A673 (cell line): Measurements from ENCODE around the gene MRPL37.

ENCODE experiments used
- CTCF ChIP-seq: fragments of 300-800, 200-600 bp; sonication (generic); conservative IDR thresholded peaks from 2 replicates; pipeline ENCODE4 v1.5.1; 2017; ENCODE audit warnings: low read depth, mild to moderate bottlenecking, antibody characterized with exemption, low read length, moderate library complexity, mixed read lengths
- EZH2 ChIP-seq: fragments of 200-600 bp; sonication (generic); IDR thresholded peaks from 2 replicates; pipeline ENCODE4 v1.6.1; 2017; ENCODE audit warnings: borderline replicate concordance, low read depth, mild to moderate bottlenecking, mixed read lengths, antibody characterized with exemption, low read length; ENCODE audit not compliant: poor library complexity, severe bottlenecking

GRCh38 chr1:54218883-54219687 is 19.1 kb downstream of the MRPL37 start:
- no peak for TF ChIP-seq CTCF
- TF ChIP-seq EZH2, result no peak
